Type B pancreatic cell (in vitro differentiated cells): ENCODE data around the gene NOS1AP. TPM values are rescaled to one million over a fixed set of nuclear protein-coding genes. Genes with fewer than 3 reads are reported as not detected.

Experiments
- DNase-seq: peaks from one replicate; pipeline ENCODE4 v3.0.0; 2021; ENCODE audit warnings: mixed read lengths; ENCODE audit not compliant: unreplicated experiment; ENCODE audit errors: extremely low spot score
- H3K27ac Mint-ChIP-seq: 2 replicates; pipeline ENCODE4 v1.8.0; 2021; ENCODE audit warnings: mild to moderate bottlenecking, mixed read lengths
- H3K27me3 Mint-ChIP-seq: 2 replicates; pipeline ENCODE4 v1.8.0; 2021; ENCODE audit warnings: mixed read lengths
- H3K36me3 Mint-ChIP-seq: 2 replicates; pipeline ENCODE4 v1.8.0; 2021; ENCODE audit warnings: mixed read lengths
- H3K4me1 Mint-ChIP-seq: one replicate; pipeline ENCODE4 v1.8.0; 2021; ENCODE audit warnings: mixed read lengths; ENCODE audit not compliant: unreplicated experiment
- H3K4me3 Mint-ChIP-seq: 2 replicates; pipeline ENCODE4 v1.8.0; 2021; ENCODE audit warnings: mild to moderate bottlenecking, mixed read lengths
- H3K9me3 Mint-ChIP-seq: 2 replicates; pipeline ENCODE4 v1.8.0; 2021; ENCODE audit warnings: mixed read lengths
- total RNA-seq: library from RNA; stranded (reverse); gene quantifications from 2 replicates; pipeline ENCODE4 v1.2.1, GENCODE V29; 2021; ENCODE audit warnings: low replicate concordance
- TF ChIP-seq, protein P1 (sequence below): fragments of 200-600 bp; sonication (generic); conservative IDR thresholded peaks from 2 replicates; pipeline ENCODE4 v1.5.0; 2021; ENCODE audit warnings: antibody characterized with exemption, mild to moderate bottlenecking

NOS1AP gene
- total RNA-seq, 1 donor from 2014 or later = 10.4 TPM

DNA sequence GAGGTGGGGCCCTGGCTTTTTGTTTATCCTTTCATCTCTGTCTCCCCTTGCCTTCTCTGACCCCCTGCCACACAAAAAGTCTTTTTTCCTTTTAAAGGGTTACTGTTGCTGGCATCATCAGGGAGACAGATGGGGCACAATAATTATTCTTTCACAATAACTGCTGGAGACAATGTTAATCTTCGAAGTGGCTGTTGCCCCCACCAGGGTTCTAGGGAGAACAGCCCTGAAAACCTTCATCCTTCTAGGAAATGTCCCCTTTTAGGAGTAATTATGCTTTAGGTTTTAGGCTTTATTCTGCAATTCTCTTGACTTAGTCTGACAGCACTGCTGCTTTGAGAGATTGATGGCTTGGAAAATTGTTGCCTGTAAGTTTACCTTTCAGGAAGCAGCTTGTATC, 150.0 kb downstream of the NOS1AP start:
- H3K9me3 Mint-ChIP-seq = no peaks in the 10 kb centered on the region
- H3K27me3 Mint-ChIP-seq = no peaks in the 10 kb centered on the region
- peak overlapping the region; percentile 70 for H3K27ac Mint-ChIP-seq
- no peaks in the 10 kb centered on the region for H3K36me3 Mint-ChIP-seq
- H3K4me3 Mint-ChIP-seq = peak overlapping the region; percentile 29
- H3K4me1 Mint-ChIP-seq = peaks cover 57% of the 10 kb centered on the region
- no peak for DNase-seq
- TF ChIP-seq, protein P1, sequence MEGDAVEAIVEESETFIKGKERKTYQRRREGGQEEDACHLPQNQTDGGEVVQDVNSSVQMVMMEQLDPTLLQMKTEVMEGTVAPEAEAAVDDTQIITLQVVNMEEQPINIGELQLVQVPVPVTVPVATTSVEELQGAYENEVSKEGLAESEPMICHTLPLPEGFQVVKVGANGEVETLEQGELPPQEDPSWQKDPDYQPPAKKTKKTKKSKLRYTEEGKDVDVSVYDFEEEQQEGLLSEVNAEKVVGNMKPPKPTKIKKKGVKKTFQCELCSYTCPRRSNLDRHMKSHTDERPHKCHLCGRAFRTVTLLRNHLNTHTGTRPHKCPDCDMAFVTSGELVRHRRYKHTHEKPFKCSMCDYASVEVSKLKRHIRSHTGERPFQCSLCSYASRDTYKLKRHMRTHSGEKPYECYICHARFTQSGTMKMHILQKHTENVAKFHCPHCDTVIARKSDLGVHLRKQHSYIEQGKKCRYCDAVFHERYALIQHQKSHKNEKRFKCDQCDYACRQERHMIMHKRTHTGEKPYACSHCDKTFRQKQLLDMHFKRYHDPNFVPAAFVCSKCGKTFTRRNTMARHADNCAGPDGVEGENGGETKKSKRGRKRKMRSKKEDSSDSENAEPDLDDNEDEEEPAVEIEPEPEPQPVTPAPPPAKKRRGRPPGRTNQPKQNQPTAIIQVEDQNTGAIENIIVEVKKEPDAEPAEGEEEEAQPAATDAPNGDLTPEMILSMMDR = no peak

DNA sequence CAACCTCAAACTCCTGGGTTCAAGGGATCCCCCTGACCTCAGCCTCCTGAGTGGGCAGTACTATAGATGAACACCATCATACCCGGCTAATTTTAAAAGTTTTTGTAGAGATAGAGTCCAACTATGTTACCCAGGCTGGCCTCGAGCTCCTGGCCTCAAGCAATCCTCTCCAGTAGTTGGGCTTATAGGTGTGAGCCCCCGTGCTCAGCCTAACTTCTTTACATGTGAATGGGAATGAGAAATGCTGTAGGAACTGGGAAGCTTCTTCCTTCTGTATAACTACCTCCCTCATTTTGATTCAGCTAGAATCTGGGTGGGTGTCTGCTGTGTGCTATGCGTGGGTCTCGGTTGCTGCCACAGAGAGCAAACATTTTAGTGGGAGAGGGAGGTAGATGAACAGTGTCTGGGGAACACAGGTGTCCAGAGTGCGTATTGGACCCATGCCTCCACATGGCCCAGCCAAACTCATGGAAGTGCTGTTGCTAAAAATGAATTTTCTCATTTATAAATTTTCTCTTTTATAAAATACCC, 150.6 kb downstream of the NOS1AP start:
- no peak for DNase-seq
- peaks cover 54% of the 10 kb centered on the region for H3K4me1 Mint-ChIP-seq
- H3K36me3 Mint-ChIP-seq = no peaks in the 10 kb centered on the region
- H3K9me3 Mint-ChIP-seq = no peaks in the 10 kb centered on the region
- no peaks in the 10 kb centered on the region for H3K27me3 Mint-ChIP-seq
- TF ChIP-seq, protein P1 = no peak
- H3K4me3 Mint-ChIP-seq = no peak overlapping the region
- no peak overlapping the region for H3K27ac Mint-ChIP-seq

DNA sequence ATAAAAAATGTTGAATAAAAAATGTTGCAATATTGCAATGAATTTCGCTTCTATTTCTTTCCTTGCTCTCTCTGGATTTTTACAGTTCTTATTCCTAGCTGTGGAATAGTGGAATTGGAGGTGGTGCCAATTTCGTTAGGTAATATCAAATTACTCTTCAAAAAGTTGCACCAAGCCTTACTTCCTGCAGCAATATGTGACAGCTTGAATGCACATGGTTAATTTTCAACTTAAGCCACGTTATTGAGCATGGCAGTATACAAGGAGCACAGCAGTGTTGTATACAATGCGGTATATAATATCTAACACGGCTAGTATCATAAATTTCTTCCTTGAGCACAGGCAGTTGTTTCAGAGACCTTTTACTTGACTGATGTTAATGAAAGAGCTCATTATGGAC, 152.5 kb downstream of the NOS1AP start:
- no peak overlapping the region for H3K4me3 Mint-ChIP-seq
- TF ChIP-seq, protein P1 = no peak
- H3K27ac Mint-ChIP-seq = no peak overlapping the region
- peaks cover 46% of the 10 kb centered on the region for H3K4me1 Mint-ChIP-seq
- H3K9me3 Mint-ChIP-seq = no peaks in the 10 kb centered on the region
- no peaks in the 10 kb centered on the region for H3K27me3 Mint-ChIP-seq
- no peaks in the 10 kb centered on the region for H3K36me3 Mint-ChIP-seq
- DNase-seq = no peak

DNA sequence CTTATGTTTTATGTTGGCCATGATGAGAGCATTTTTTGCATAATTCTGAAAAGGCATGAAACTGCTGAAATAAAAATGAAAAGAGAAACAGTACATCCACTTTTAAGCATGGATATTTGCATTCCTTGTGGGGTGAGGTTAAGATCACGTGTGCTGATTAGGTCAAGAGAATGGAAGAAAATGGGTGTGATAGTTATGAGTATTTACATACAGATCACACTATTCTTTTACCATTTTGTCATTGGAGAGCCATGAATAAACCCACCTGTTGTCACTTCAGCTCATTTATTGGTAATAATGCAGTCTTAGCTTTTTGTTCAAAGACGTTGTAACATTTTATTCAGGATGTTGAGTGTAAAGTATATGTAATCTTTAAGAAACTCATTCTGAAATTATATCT, 153.2 kb downstream of the NOS1AP start:
- no peak overlapping the region for H3K4me3 Mint-ChIP-seq
- TF ChIP-seq, protein P1 = no peak

DNA sequence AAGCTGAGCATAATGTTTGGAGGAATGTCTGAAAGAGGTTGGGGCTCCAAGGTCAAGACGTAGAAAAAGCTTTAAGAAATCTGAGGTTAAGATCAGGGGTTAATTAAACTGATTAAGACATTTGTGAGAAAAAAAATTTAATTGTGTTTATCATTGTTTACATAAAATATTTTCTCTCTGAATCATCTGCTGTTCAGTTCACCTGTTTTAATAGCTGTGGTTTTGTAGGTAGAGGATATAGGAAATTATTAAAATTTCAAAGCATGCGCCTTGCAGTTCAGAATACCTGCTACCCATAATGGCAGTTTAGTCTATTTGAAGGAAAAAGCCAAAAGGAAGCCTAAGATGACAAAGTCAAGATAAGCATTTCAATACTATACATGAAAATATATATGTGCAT, 154.0 kb downstream of the NOS1AP start:
- no peak overlapping the region for H3K4me3 Mint-ChIP-seq
- no peak for DNase-seq
- TF ChIP-seq, protein P1 = no peak
- no peaks in the 10 kb centered on the region for H3K27me3 Mint-ChIP-seq
- peaks cover 36% of the 10 kb centered on the region for H3K4me1 Mint-ChIP-seq
- H3K36me3 Mint-ChIP-seq = no peaks in the 10 kb centered on the region
- H3K9me3 Mint-ChIP-seq = no peaks in the 10 kb centered on the region
- H3K27ac Mint-ChIP-seq = no peak overlapping the region

More for the DNA sequence above, 153.2 kb downstream of the NOS1AP start:
- no peaks in the 10 kb centered on the region for H3K27me3 Mint-ChIP-seq
- H3K4me1 Mint-ChIP-seq = peaks cover 43% of the 10 kb centered on the region
- H3K36me3 Mint-ChIP-seq = no peaks in the 10 kb centered on the region
- DNase-seq = no peak
- H3K27ac Mint-ChIP-seq = no peak overlapping the region
- no peaks in the 10 kb centered on the region for H3K9me3 Mint-ChIP-seq

DNA sequence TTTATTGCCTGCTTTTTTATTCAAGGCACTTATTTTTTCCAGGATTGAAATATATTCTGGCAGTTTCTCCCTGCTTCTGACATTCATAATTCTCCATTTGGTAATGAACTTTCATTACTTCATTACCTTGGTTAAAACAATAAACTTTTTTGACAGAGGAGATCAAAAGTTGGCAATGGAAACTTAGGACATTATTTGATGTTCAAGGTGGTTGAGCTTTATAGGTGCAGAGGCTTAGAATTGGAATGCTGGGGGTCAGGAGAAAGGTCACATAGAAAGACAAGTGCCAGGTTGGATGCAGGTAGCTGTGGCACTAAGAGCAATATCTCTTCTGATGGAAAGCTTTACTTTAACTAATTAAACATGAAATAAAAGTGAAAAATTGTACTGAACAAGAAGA, 154.8 kb downstream of the NOS1AP start:
- TF ChIP-seq, protein P1 = no peak
- no peak for DNase-seq
- Mint-ChIP-seq H3K27me3 (no peaks in the 10 kb centered on the region), H3K4me3 (no peak overlapping the region), H3K4me1 (peaks cover 28% of the 10 kb centered on the region), H3K9me3 (no peaks in the 10 kb centered on the region), H3K36me3 (no peaks in the 10 kb centered on the region), H3K27ac (no peak overlapping the region)
